ENCODE results near the gene GNAT3.

DNA sequence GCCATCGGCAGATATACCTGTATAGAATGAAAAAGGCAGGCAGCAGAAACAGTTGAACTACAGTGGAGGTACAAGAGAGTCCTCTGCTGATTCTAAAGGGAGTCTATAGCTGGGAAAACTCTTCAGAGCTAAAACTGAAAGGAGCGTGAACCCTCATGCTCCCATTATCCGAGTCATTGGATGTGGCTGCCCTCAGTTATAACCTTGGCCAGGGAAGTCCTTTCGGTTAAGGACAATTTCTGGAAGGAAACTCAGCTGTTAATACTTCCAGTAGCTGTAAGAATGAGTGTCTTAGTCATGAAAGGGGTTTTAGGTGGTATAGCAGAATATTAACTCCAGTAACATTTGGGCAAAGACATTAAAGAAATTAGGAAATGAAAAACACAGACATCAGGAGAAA, 14.6 kb upstream of the GNAT3 start:
- no peak for TF ChIP-seq GATA2 (IDR thresholded peaks at IDR 0.05; ENCODE audit: low read depth, low read length)
- no peak for TF ChIP-seq GATA3 (IDR thresholded peaks at IDR 0.05; ENCODE audit: low read depth, low read length)
